Endothelial cell of umbilical vein (primary cell): Measurements from ENCODE around the gene RPL13. TPM values are rescaled to one million over a fixed set of nuclear protein-coding genes. Genes with fewer than 3 reads are reported as not detected.

Source experiments
- BruUV-seq: library from RNA; stranded (reverse); fragments of 400-500 nt; replicated peaks from 2 replicates; lab custom pipeline; 2021; lab: Mats Ljungman, UMichigan
- CTCF ChIA-PET: fragments of 300-600, 350-600 bp; sonication (Branson Sonifier 250); formaldehyde crosslinking; loops from one replicate; lab custom pipeline; 2021; ENCODE audit warnings: antibody characterized with exemption, inconsistent platforms; lab: Charles Lee
- POLR2A ChIA-PET: fragments of 300-600, 350-600 bp; sonication (Branson Sonifier 250); formaldehyde crosslinking; loops from one replicate; lab custom pipeline; 2021; ENCODE audit warnings: antibody characterized with exemption, inconsistent platforms; lab: Charles Lee
- DNase-seq: peaks from one replicate; pipeline ENCODE4 v3.0.0-alpha.2; 2011; ENCODE audit warnings: low read depth, low spot score
- FAIRE-seq: peaks from 2 replicates; lab custom pipeline; 2011; peaks lifted over from hg19 to GRCh38; lab: Jason Lieb, UNC
- H2AFZ ChIP-seq: 2 replicates; pipeline ENCODE4 v1.6.0; 2012; ENCODE audit warnings: low read depth, low read length, control low read depth, inconsistent platforms
- H3K27ac ChIP-seq: 2 replicates; pipeline ENCODE4 v1.5.1; 2011; ENCODE audit warnings: low read depth, mild to moderate bottlenecking, control low read depth, low read length, moderate library complexity; ENCODE audit not compliant: insufficient read depth
- H3K27me3 ChIP-seq, 2 experiments: 2 replicates each; pipeline versions ENCODE4 v1.6.0 to v1.6.1; 2011; ENCODE audit warnings: low read length in 2 of 2, mixed read lengths in 1 of 2; ENCODE audit not compliant: control insufficient read depth in 2 of 2, insufficient read depth in 2 of 2
- H3K36me3 ChIP-seq, 2 experiments: 2 replicates in 1 of 2; 3 replicates in 1 of 2; pipeline ENCODE4 v1.5.1; 2011; ENCODE audit warnings: low read length in 2 of 2, mild to moderate bottlenecking in 1 of 2, moderate library complexity in 1 of 2; ENCODE audit not compliant: control insufficient read depth in 2 of 2, insufficient read depth in 2 of 2; ENCODE audit errors: extremely low read depth in 1 of 2
- H3K4me1 ChIP-seq: 3 replicates; pipeline ENCODE4 v1.5.1; 2011; ENCODE audit warnings: mild to moderate bottlenecking, low read length; ENCODE audit not compliant: control insufficient read depth, insufficient read depth; ENCODE audit errors: extremely low read depth
- H3K4me2 ChIP-seq: 2 replicates; pipeline ENCODE4 v1.6.1; 2011; ENCODE audit warnings: low read length, control low read depth, mixed read lengths; ENCODE audit not compliant: insufficient read depth
- H3K4me3 ChIP-seq, 3 experiments: fragments of 200-600 bp in 1 of 3; sonication (generic), shearing (Covaris generic) in 1 of 3; replicated peaks in 1 of 3; 2 replicates each; pipeline ENCODE4 v1.5.1; 2011 to 2016; ENCODE audit warnings: control low read depth in 3 of 3, low read length in 3 of 3, mild to moderate bottlenecking in 2 of 3, inconsistent platforms in 1 of 3, low read depth in 1 of 3, moderate library complexity in 1 of 3; ENCODE audit not compliant: insufficient read depth in 1 of 3
- H3K79me2 ChIP-seq: 2 replicates; pipeline ENCODE4 v1.6.0; 2012; ENCODE audit warnings: low read length, inconsistent platforms; ENCODE audit not compliant: control insufficient read depth, insufficient read depth
- H3K9ac ChIP-seq: replicated peaks from 2 replicates; pipeline ENCODE3; 2011; ENCODE audit warnings: low read length, control low read depth; ENCODE audit not compliant: insufficient read depth; ENCODE audit errors: extremely low read depth
- H3K9me1 ChIP-seq: replicated peaks from 3 replicates; pipeline ENCODE4 v1.6.0; 2011; ENCODE audit warnings: mild to moderate bottlenecking, low read length; ENCODE audit not compliant: control insufficient read depth, insufficient read depth; ENCODE audit errors: extremely low read depth
- H3K9me3 ChIP-seq: replicated peaks from 2 replicates; pipeline ENCODE4 v1.5.1; 2012; ENCODE audit warnings: low read length, inconsistent platforms; ENCODE audit not compliant: control insufficient read depth, insufficient read depth
- H4K20me1 ChIP-seq: replicated peaks from 2 replicates; pipeline ENCODE3; 2011; ENCODE audit warnings: mild to moderate bottlenecking, low read length; ENCODE audit not compliant: control insufficient read depth, insufficient read depth; ENCODE audit errors: extremely low read depth
- EZH2 ChIP-seq: IDR thresholded peaks from 2 replicates; pipeline ENCODE4 v1.6.1; 2012; ENCODE audit warnings: borderline replicate concordance, low read depth, mild to moderate bottlenecking, moderate library complexity, low read length, inconsistent platforms; ENCODE audit not compliant: severe bottlenecking
- FOS ChIP-seq: IDR thresholded peaks from 2 replicates; pipeline ENCODE4 v1.6.1; 2011; ENCODE audit warnings: mild to moderate bottlenecking, low read length, moderate library complexity, borderline replicate concordance; ENCODE audit not compliant: insufficient read depth
- GATA2 ChIP-seq: IDR thresholded peaks from 2 replicates; pipeline ENCODE4 v1.7.0; 2011; ENCODE audit warnings: low read depth, mild to moderate bottlenecking, moderate library complexity, mixed read lengths, low read length; ENCODE audit not compliant: insufficient read length, insufficient read depth
- JUN ChIP-seq: IDR thresholded peaks from 2 replicates; pipeline ENCODE4 v1.6.1; 2011; ENCODE audit warnings: borderline replicate concordance, low read depth; ENCODE audit not compliant: insufficient read length, insufficient read depth
- MYC ChIP-seq: IDR thresholded peaks from one replicate; pipeline ENCODE4 v1.6.1; 2011; ENCODE audit warnings: mild to moderate bottlenecking, low read depth, low read length
- POLR2A ChIP-seq: IDR thresholded peaks from 2 replicates; pipeline ENCODE4 v1.6.1; 2012; ENCODE audit warnings: low read depth, mild to moderate bottlenecking, control low read depth, low read length
- POLR2AphosphoS5 ChIP-seq: IDR thresholded peaks from 2 replicates; pipeline ENCODE4 v1.6.1; 2012; ENCODE audit warnings: low read depth, mild to moderate bottlenecking, control low read depth, low read length, moderate library complexity; ENCODE audit not compliant: insufficient read depth
- dilution Hi-C: fragments of 300-500 bp; cut with MboI; formaldehyde crosslinking; loops from one replicate; pipeline ENCODE4 v1.15.0; 2019; ENCODE audit warnings: low sequenced_read_pairs; ENCODE audit not compliant: extremely low pct_ligation_motif_present
- intact Hi-C: fragments of 100-400 bp; cut with micrococcal nuclease; formaldehyde crosslinking; loops from one replicate; pipeline ENCODE4 v1.10.0; 2022
- polyA plus RNA-seq, 4 experiments: library from polyadenylated mRNA; depleted of rRNA in 3 of 4; stranded (reverse) in 3 of 4; unstranded in 1 of 4; fragments of >200 nt; gene quantifications; 2 replicates each; pipeline versions ENCODE4 v1.2.1 to v1.2.3, GENCODE V29; 2011 to 2012; ENCODE audit warnings: missing spikeins in 1 of 4
- total RNA-seq: library from RNA; stranded (reverse); gene quantifications from 2 replicates; pipeline ENCODE4 v1.2.3, GENCODE V29; 2021
- TF ChIP-seq, protein P1 (sequence below): IDR thresholded peaks from 2 replicates; pipeline ENCODE4 v1.6.1; 2011; ENCODE audit not compliant: insufficient read depth, insufficient read length
- TF ChIP-seq, protein P2 (sequence below), 2 donors: IDR thresholded peaks; 1 replicate in 1 of 2; 2 replicates in 1 of 2; pipeline ENCODE4 v1.5.1; 2011; ENCODE audit warnings: low read length in 2 of 2, mild to moderate bottlenecking in 2 of 2, moderate library complexity in 2 of 2, control low read depth in 1 of 2, inconsistent platforms in 1 of 2, low read depth in 1 of 2; ENCODE audit not compliant: insufficient read depth in 1 of 2; ENCODE audit errors: extremely low read depth in 1 of 2

RPL13 gene
- total and polyA plus RNA-seq, 2 donors (not counting 3 experiments of a cell fraction or from before 2014, with no cell fraction given) = 1,463 to 5,670 TPM

DNA sequence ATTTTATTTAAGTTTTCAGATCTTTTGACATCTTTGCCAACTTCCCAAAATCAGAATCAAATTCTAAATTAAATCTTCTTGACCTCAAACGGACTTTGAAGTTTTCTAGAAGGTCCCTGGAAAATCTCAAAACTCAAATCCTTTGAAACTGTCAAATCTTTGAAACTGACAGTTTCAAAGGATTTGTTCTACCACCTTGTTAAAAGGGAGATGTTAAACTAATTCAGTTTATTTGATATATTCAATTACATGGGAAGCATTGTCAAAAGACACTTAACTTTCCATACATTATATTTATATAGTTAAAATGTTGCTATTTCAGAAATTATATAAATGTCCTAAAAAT, 49.6 kb downstream of the RPL13 start:
- dilution Hi-C loops = no loop called here
- DNase-seq (no peak), FAIRE-seq (no peak)
- ChIA-PET POLR2A (no interaction called here), CTCF (no interaction called here)
- intact Hi-C loops = no loop called here
- no peaks in the 10 kb centered on the region for H3K9me3 ChIP-seq
- H3K4me1 ChIP-seq = no peaks in the 10 kb centered on the region
- BruUV-seq = no TSS peak
- TF ChIP-seq MYC (no peak), GATA2 (no peak), POLR2A (no peak), JUN (no peak), FOS (no peak), POLR2AphosphoS5 (no peak), EZH2 (no peak)
- TF ChIP-seq, protein P1, sequence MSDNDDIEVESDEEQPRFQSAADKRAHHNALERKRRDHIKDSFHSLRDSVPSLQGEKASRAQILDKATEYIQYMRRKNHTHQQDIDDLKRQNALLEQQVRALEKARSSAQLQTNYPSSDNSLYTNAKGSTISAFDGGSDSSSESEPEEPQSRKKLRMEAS = no peak
- TF ChIP-seq, protein P2, sequence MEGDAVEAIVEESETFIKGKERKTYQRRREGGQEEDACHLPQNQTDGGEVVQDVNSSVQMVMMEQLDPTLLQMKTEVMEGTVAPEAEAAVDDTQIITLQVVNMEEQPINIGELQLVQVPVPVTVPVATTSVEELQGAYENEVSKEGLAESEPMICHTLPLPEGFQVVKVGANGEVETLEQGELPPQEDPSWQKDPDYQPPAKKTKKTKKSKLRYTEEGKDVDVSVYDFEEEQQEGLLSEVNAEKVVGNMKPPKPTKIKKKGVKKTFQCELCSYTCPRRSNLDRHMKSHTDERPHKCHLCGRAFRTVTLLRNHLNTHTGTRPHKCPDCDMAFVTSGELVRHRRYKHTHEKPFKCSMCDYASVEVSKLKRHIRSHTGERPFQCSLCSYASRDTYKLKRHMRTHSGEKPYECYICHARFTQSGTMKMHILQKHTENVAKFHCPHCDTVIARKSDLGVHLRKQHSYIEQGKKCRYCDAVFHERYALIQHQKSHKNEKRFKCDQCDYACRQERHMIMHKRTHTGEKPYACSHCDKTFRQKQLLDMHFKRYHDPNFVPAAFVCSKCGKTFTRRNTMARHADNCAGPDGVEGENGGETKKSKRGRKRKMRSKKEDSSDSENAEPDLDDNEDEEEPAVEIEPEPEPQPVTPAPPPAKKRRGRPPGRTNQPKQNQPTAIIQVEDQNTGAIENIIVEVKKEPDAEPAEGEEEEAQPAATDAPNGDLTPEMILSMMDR (IDR thresholded peaks at IDR 0.05; ENCODE audit: extremely low read depth in 1 of 2, insufficient read depth in 1 of 2, low read depth in 1 of 2, low read length in 2 of 2) = no peak
- no peaks in the 10 kb centered on the region for H3K9me1 ChIP-seq
- no peak overlapping the region for H3K9ac ChIP-seq
- no peak overlapping the region for H3K27ac ChIP-seq
- no peaks in the 10 kb centered on the region for H3K79me2 ChIP-seq
- no peaks in the 10 kb centered on the region for H3K36me3 ChIP-seq
- H4K20me1 ChIP-seq = no peaks in the 10 kb centered on the region
- H3K4me2 ChIP-seq = no peak overlapping the region
- no peak overlapping the region for H2AFZ ChIP-seq
- no peak overlapping the region for H3K4me3 ChIP-seq
- no peaks in the 10 kb centered on the region for H3K27me3 ChIP-seq
